Measurements from ENCODE around the gene CEBPG.

- TF ChIP-seq POLR2A (IDR thresholded peaks at IDR 0.05) (no peak), CTCF (IDR thresholded peaks at IDR 0.05) (no peak)
Measured at GRCh38 chr19:33414667-33415605, 41.4 kb downstream of the CEBPG start.
